GM15510 (cell line): ENCODE results near the gene PCDHA8.

Experiments
- POLR2A ChIP-seq: IDR thresholded peaks from 3 replicates; pipeline ENCODE4 v1.6.1; 2011; ENCODE audit warnings: borderline replicate concordance; ENCODE audit not compliant: insufficient read length; ENCODE audit errors: extremely low read depth

Gene PCDHA8

DNA sequence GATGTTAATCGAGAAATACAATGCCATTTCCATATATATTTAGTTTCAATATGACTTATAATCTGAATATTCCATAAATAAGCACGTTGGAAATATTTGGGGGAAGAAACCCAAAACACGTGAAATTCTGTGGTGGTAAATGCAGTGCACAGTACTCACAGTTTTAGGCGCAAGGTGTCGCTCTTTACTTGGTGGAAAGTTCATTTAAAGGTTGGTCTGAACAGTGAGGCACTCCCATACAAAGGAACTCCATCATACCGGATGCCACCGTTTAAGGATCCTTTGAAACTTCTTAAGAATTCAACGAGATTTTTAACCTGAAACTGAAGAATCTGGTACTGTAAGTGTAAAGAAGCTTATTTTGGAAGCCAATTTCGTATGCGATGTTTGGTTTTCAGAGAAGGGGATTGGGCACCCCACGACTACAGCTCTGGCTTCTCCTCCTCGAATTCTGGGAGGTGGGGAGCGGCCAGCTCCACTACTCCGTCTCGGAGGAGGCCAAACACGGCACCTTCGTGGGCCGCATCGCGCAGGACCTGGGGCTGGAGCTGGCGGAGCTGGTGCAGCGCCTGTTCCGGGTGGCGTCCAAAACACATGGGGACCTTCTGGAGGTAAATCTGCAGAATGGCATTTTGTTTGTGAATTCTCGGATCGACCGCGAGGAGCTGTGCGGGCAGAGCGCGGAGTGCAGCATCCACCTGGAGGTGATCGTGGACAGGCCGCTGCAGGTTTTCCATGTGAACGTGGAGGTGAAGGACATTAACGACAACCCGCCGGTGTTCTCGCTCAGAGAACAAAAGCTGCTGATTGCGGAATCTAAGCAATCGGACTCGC, 28.0 kb downstream of the PCDHA8 start, which contains the start of gene PCDHA11:
TSS of gene PCDHA11 (plus strand) at position 237 of the 834 bp plus-strand sequence. CDS start at position 384, 147 bp downstream.
- TF ChIP-seq POLR2A, result no peak

DNA sequence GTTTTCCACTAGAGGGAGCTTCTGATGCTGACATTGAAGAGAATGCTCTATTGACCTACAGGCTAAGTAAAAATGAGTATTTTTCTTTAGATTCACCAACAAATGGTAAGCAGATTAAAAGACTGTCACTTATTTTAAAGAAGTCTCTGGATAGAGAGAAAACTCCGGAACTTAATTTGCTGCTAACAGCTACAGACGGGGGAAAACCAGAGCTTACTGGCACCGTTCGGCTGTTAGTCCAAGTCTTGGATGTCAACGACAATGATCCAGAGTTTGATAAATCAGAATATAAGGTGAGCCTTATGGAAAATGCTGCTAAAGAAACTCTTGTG, 28.5 kb downstream of the PCDHA8 start:
- no peak for TF ChIP-seq POLR2A

DNA sequence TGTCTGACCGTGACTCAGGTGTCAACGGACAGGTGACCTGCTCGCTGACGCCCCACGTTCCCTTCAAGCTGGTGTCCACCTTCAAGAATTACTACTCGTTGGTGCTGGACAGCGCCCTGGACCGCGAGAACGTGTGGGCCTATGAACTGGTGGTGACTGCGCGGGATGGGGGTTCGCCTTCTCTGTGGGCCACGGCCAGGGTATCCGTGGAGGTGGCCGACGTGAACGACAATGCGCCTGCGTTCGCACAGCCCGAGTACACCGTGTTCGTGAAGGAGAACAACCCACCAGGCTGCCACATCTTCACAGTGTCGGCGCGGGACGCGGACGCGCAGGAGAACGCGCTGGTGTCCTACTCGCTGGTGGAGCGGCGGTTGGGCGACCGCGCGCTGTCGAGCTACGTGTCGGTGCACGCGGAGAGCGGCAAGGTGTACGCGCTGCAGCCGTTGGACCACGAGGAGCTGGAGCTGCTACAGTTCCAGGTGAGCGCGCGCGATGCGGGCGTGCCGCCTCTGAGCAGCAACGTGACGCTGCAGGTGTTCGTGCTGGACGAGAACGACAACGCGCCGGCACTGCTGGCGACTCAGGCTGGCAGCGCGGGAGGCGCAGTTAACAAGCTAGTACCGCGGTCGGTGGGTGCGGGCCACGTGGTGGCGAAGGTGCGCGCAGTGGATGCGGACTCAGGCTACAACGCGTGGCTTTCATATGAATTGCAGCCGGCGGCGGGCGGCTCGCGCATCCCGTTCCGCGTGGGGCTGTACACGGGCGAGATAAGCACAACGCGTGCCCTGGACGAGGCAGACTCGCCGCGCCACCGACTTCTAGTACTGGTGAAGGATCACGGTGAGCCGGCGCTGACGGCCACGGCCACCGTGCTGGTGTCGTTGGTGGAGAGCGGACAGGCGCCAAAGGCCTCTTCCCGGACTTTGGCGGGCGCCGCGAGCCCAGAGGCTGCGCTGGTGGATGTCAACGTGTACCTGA, 29.5 kb downstream of the PCDHA8 start:
- TF ChIP-seq POLR2A, result no peak

DNA sequence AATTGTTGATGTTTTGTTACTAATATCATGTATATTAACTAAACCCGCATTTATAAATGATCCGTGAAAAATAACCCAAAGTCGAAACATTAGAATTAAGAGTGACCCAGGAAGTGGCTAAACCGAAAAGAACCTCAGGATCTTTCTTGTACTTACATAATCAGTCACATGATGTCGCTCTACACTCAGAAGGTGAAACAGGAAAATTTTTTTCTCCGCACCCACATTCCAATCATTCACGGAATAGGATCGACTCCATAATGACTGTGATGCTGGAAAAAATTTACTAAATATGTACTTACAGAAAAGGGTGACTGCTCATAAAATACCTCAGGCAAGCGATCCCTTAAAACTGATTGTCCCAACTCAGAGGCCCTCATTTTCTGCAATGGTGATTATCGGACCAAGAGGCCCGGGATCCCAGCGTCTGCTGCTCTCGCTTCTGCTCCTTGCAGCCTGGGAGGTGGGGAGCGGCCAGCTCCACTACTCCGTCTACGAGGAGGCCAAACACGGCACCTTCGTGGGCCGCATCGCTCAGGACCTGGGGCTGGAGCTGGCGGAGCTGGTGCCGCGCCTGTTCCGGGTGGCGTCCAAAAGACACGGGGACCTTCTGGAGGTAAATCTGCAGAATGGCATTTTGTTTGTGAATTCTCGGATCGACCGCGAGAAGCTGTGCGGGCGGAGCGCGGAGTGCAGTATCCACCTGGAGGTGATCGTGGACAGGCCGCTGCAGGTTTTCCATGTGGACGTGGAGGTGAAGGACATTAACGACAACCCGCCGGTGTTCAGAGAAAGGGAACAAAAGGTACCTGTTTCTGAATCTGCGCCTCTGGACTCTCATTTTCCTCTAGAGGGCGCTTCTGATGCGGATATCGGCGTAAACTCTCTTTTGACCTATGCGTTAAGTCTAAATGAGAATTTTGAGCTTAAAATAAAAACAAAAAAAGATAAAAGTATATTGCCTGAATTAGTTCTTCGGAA, 34.4 kb downstream of the PCDHA8 start, which contains the start of gene PCDHA12:
TSS of gene PCDHA12 (plus strand) at position 224 of the 981 bp plus-strand sequence. CDS start at position 389, 165 bp downstream.
- no peak for TF ChIP-seq POLR2A

GRCh38 chr5:140877262-140877581, 36.2 kb downstream of the PCDHA8 start:
- no peak for TF ChIP-seq POLR2A

- no peak for TF ChIP-seq POLR2A
These were observed 41.1 kb downstream of the PCDHA8 start, which contains the start of gene PCDHA13 for GRCh38 chr5:140881889-140882590. TSS of gene PCDHA13 (plus strand) at chr5:140882124. CDS start at chr5:140882269, 145 bp downstream.

DNA sequence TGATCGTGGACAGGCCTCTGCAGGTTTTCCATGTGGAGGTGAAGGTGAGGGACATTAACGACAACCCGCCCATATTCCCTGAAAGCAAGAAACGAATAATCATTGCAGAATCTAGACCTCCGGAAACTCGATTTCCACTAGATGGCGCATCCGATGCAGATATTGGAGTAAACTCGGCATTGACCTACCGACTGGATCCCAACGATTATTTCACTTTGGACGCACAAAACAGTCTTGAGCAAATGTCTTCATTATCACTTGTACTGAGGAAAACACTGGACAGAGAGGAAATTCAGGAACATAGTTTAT, 41.6 kb downstream of the PCDHA8 start:
- no peak for TF ChIP-seq POLR2A

GRCh38 chr5:140883373-140883772, 42.4 kb downstream of the PCDHA8 start:
- TF ChIP-seq POLR2A, result no peak

DNA sequence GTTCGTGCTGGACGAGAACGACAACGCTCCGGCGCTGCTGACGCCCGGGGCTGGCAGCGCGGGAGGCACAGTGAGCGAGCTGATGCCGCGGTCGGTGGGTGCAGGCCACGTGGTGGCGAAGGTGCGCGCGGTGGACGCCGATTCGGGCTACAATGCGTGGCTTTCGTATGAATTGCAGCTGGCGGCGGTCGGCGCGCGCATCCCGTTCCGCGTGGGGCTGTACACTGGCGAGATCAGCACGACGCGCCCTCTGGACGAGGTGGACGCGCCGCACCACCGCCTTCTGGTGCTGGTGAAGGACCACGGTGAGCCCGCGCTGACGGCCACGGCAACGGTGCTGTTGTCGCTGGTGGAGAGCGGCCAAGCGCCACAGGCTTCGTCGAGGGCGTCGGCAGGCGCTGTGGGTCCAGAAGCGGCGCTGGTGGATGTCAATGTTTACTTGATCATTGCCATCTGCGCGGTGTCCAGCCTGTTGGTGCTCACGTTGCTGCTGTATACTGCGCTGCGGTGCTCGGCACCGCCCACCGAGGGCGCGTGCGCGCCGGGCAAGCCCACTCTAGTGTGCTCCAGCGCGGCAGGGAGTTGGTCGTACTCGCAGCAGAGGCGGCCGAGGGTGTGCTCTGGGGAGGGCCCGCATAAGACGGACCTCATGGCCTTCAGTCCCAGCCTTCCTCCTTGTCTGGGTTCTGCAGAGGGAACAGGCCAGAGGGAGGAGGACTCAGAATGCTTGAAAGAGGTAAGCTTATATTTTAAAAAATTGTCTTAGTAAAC, 43.1 kb downstream of the PCDHA8 start:
- no peak for TF ChIP-seq POLR2A
